A375 (cell line): ENCODE results near the gene ZBTB46. TPM values are rescaled to one million over a fixed set of nuclear protein-coding genes. Genes with fewer than 3 reads are reported as not detected.

Source experiments
- small RNA-seq: library from RNA; depleted of rRNA; stranded (forward); fragments of <200 nt; gene quantifications from one replicate; pipeline ENCODE3, GENCODE V24; 2014
- total RNA-seq: library from RNA; depleted of rRNA; stranded (reverse); fragments of >200 nt; shearing (Covaris generic); gene quantifications from 2 replicates; pipeline ENCODE4 v1.2.3, GENCODE V29; 2014; rRNA removed

Gene ZBTB46, protein sequence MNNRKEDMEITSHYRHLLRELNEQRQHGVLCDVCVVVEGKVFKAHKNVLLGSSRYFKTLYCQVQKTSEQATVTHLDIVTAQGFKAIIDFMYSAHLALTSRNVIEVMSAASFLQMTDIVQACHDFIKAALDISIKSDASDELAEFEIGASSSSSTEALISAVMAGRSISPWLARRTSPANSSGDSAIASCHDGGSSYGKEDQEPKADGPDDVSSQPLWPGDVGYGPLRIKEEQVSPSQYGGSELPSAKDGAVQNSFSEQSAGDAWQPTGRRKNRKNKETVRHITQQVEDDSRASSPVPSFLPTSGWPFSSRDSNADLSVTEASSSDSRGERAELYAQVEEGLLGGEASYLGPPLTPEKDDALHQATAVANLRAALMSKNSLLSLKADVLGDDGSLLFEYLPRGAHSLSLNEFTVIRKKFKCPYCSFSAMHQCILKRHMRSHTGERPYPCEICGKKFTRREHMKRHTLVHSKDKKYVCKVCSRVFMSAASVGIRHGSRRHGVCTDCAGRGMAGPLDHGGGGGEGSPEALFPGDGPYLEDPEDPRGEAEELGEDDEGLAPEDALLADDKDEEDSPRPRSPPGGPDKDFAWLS
- total RNA-seq = 1.4 and 1.9 TPM in 2 replicates

GRCh38 chr20:63830841-63831588 is at the start of gene ZBTB46:
Gene ZBTB46, minus strand, starts transcription at chr20:63831264. Its CDS starts 40,507 bp downstream, at chr20:63790757.

GRCh38 chr20:63864978-63865640 is 34.0 kb upstream of the ZBTB46 start, which contains the start of gene TPD52L2:
Gene TPD52L2, plus strand, starts transcription at chr20:63865270. Its CDS starts 96 bp downstream, at chr20:63865366.

DNA sequence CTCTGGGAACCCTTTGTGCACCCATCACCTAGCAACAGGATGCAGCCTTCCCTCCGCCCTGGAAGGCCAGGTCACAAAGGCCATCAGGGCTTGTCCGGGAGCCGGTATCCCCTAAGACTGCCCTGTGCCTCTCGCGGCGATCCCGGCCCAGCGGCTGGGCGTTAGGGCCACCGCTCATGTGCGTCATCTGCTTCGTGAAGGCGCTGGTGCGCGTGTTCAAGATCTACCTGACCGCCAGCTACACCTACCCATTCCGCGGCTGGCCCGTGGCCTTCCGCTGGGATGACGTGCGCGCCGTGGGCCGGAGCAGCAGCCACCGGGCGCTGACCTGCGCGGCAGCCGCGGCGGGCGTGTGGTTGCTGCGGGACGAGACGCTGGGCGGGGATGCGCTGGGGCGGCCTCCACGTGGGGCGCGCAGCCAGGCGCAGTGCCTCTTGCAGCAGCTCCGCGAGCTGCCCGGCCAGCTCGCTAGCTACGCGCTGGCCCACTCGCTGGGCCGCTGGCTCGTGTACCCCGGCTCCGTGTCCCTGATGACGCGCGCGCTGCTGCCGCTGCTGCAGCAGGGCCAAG is 30.4 kb upstream of the ZBTB46 start, which contains the start of gene ABHD16B:
Gene ABHD16B (plus strand): TSS at position 134 of the 570 bp plus-strand sequence. CDS start 43 bp downstream, at position 177.

GRCh38 chr20:63739130-63740069 is 91.7 kb downstream of the ZBTB46 start, which contains the start of gene SLC2A4RG:
Gene SLC2A4RG, plus strand, starts transcription at chr20:63739776. Its CDS starts 137 bp downstream, at chr20:63739913.

GRCh38 chr20:63735859-63736718 is 95.0 kb downstream of the ZBTB46 start, which contains the start of gene LIME1:
Gene LIME1, plus strand, starts transcription at chr20:63736664. Its CDS starts 886 bp downstream, at chr20:63737550.

GRCh38 chr20:63707558-63708300 is 123.3 kb downstream of the ZBTB46 start, which contains the start of the genes ARFRP1 and ZGPAT:
Gene ARFRP1, minus strand, starts transcription at chr20:63707976. Its CDS starts 885 bp downstream, at chr20:63707091.
Gene ZGPAT, plus strand, starts transcription at chr20:63708039. Its CDS starts 542 bp downstream, at chr20:63708581.

GRCh38 chr20:63696628-63697356 is 134.3 kb downstream of the ZBTB46 start, which contains the start of gene TNFRSF6B:
Gene TNFRSF6B, plus strand, starts transcription at chr20:63696652. Its CDS starts 116 bp downstream, at chr20:63696768.

Small RNA genes lying within 50 kb of the gene (small RNA-seq; reads per million reads assigned to genes)
- gene LIME1 = not detected
- not detected for gene TNFRSF6B

Other genes starting within 250 kb of the ZBTB46 start
- gene GMEB2, start 204.2 kb downstream of the ZBTB46 start, total RNA-seq = 18.1 and 19.4 TPM in 2 replicates
- 7.2 and 10.3 TPM in 2 replicates for gene STMN3, start 177.8 kb downstream of the ZBTB46 start, total RNA-seq
- 19.5 and 24.3 TPM in 2 replicates for gene RTEL1, start 173.0 kb downstream of the ZBTB46 start, total RNA-seq
- gene TNFRSF6B, start 134.6 kb downstream of the ZBTB46 start, total RNA-seq = 2.7 and 7.2 TPM in 2 replicates
- 46.7 and 50.6 TPM in 2 replicates for gene ARFRP1, start 123.3 kb downstream of the ZBTB46 start, total RNA-seq
- 38.3 and 52.1 TPM in 2 replicates for gene ZGPAT, start 123.2 kb downstream of the ZBTB46 start, total RNA-seq
- 9.4 and 12.6 TPM in 2 replicates for gene LIME1, start 94.6 kb downstream of the ZBTB46 start, total RNA-seq
- gene SLC2A4RG, start 91.5 kb downstream of the ZBTB46 start, total RNA-seq = 38.4 and 48.2 TPM in 2 replicates
- not detected in 2 replicates for gene ABHD16B, start 30.2 kb upstream of the ZBTB46 start, total RNA-seq
- gene TPD52L2, start 34.0 kb upstream of the ZBTB46 start, total RNA-seq = 92.3 and 97.2 TPM in 2 replicates
- gene DNAJC5, start 63.9 kb upstream of the ZBTB46 start, total RNA-seq = 38.0 and 38.7 TPM in 2 replicates
- 36.6 and 41.2 TPM in 2 replicates for gene UCKL1, start 125.2 kb upstream of the ZBTB46 start, total RNA-seq
- gene ZNF512B, start 138.7 kb upstream of the ZBTB46 start, total RNA-seq = 20.1 and 22.8 TPM in 2 replicates
- 1.7 and 1.9 TPM in 2 replicates for gene SAMD10, start 148.4 kb upstream of the ZBTB46 start, total RNA-seq
- 99.3 and 101 TPM in 2 replicates for gene PRPF6, start 149.9 kb upstream of the ZBTB46 start, total RNA-seq
- gene C20orf204, start 204.9 kb upstream of the ZBTB46 start, total RNA-seq = 1.8 and 2.1 TPM in 2 replicates
- 0.72 and 1.2 TPM in 2 replicates for gene SOX18, start 218.4 kb upstream of the ZBTB46 start, total RNA-seq
- 47.0 and 53.8 TPM in 2 replicates for gene TCEA2, start 231.9 kb upstream of the ZBTB46 start, total RNA-seq
- gene RGS19, start 248.3 kb upstream of the ZBTB46 start, total RNA-seq = 28.6 and 30.1 TPM in 2 replicates
- 0.34 and 0.41 TPM in 2 replicates for gene OPRL1, start 248.8 kb upstream of the ZBTB46 start, total RNA-seq